ENCODE data around the gene GBF1.

The GBF1 gene

DNA sequence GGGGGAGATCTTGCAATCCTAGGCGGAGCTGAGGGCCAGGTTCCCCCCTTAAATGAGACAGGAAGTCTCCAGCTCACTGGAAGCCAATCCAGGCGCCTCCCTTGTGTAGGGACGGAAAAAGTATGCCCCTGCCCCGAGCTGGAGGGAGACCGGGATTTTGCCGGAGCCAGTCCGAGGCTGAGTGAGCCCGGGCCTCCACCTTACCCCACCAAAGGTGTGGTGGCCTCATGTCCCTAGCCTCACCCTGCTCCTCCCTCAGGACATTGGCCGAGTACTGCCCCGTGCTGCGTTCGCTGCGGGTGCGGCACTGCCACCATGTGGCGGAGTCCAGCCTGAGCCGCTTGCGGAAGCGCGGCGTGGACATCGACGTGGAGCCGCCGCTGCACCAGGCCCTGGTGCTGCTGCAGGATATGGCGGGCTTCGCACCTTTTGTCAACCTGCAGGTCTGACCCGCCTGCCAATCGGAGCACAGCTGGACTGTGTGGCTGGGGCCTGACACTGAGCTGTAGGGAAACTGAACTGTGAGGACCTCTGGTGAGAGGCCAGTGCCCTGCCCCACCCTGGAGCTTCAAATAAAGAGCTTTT lies 177.3 kb downstream of the GBF1 start:
- DNase-seq (ENCODE audit: low read depth): no peak

DNA sequence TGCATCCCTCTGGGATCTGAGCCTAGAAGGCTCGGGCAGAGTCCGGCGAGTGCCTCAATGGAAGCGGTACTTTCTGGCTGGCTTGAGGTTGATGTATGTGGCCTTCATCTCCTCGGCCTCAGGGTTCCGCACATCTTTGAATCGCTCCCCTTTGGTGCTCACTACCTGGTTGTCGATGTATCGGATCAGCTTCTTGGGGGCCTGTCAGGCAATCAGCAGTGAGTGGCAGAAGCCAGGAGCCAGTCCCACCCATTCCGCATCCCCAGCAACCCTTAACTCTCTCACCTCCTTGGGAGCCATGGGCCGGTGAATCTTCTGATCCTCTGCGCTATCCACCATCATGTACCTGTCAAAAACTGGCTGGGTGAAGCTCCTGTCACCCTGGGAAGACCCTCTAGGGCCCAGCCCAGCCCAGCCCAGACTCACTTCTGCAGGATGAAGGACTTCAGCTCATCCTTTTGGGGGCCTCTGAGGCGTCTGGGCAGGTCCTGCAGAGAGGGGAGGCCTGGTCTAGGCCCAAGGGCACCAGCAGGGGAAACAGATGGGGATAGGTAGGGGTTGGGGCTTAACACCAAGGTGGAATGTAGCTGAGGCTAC lies 178.1 kb downstream of the GBF1 start:
- no peak for DNase-seq (ENCODE audit: low read depth)

DNA sequence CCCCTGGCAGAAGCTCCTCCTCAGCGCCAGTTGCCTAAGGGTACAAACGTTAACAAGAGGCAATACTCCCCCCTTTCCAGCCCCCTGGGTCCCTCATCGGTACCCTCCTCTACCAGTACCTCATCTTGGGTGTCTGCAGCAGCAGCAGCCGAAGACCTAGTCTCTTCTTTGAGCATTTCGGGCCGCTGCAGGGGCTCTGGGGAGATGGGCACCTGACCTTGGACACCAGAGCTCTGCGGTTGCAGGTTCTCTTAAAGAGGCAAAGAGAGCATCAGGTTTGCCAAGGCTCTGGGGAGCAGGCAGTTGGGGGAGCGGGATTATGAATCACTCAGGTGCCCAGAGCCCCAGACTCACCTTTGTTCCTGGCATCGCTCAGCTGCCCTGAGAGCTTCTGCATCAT lies 178.8 kb downstream of the GBF1 start:
- no peak for DNase-seq (ENCODE audit: low read depth)

DNA sequence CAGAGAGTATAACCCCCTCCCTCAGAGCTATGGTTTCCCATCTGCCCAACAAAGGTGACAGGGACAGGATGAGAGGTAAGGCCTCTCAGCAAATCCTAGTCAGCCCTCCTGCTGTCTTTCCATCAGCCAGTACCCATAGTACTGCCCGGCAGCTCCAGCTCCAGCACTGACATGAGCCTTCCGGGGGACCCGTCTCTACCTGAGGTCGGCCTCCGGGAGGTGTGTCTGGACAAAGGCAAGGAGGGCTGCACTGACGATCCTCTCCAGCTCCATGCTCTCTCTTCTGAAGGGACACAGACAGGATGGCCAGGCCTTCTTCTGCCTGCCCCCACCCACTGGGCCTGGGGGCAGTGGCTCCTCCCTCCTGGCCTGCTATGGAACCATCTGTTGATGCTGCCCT lies 179.6 kb downstream of the GBF1 start:
- no peak for DNase-seq (ENCODE audit: low read depth)

DNA sequence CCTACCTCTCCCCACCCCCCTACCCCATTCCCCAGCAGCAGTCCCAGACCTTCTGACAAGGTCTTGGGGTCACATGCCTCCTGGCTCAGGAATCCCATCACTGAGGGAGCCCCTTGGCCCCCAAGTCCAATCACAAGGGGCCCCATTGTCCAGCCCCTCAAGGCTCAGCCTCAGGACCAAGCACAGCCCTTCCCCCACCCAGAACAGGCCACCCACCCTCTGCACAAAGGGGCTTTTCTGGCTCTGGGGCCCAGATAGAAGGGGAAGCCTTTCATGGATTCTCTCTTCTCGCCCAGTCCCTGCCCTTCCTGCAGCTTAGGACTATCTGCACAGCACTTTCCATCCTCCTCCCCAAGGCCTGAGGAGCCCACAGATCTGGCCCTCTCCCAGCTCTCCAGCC lies 180.1 kb downstream of the GBF1 start:
- no peak for DNase-seq (ENCODE audit: low read depth)

GRCh38 chr10:102426803-102427287 lies 181.5 kb downstream of the GBF1 start:
- no peak for DNase-seq (ENCODE audit: low read depth)

GRCh38 chr10:102429468-102429867 lies 184.1 kb downstream of the GBF1 start:
- DNase-seq (ENCODE audit: low read depth): no peak

DNA sequence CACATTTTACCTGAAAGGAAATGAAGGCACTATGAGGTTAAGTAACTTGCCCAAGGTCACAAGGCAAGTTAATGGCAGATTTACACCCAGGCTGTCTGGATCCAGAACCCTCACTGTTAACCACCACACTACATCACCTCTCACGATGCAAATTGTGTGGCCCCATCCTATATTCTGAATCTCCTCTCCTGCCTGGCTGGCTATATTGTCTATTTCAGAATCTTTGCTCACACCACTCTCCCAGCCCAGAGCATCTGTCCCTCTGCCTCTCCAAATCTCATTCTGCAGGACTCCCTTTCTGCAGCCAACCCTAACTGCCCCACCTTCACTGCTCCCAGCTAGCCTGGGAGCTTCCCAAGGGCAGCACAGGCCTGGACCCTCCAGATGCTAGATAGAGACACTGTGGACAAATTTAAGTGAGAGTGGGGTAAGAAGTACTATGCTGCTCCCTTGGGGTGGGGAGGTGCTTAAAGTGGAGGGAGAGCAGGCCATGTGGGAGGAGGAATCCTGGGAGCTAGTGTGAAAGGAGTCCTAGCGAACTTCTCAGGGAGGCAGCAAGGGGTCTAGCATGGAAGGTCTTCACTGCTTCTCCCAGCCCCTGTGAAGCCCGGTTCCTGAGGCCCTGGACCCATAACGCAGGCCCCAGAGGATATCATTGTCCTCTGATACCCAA lies 186.3 kb downstream of the GBF1 start:
- no peak for DNase-seq (ENCODE audit: low read depth)

All from stimulated activated CD8-positive, alpha-beta memory T cell treated with anti-CD3 and anti-CD28 coated beads, Interleukin-4, amount 100 ng/mL, for 24 hours (primary cell).